GM23338 (cell line): Measurements from ENCODE around the gene CLN6. TPM values are rescaled to one million over a fixed set of nuclear protein-coding genes. Genes with fewer than 3 reads are reported as not detected.

Experiments
- ATAC-seq: fragments of 200-7000 bp; cut with Tn5 transposase; 3 replicates; pipeline ENCODE4 v1.9.1; 2020
- DNase-seq: peaks from one replicate; pipeline ENCODE4 v3.0.0-alpha.2; 2015; ENCODE audit warnings: low spot score
- H2AFZ ChIP-seq: fragments of 200-600 bp; sonication (generic); 2 replicates; pipeline ENCODE4 v1.8.0; 2016; ENCODE audit warnings: antibody characterized with exemption, mild to moderate bottlenecking, moderate library complexity
- H3F3A ChIP-seq: fragments of 200-600 bp; sonication (generic); replicated peaks from 2 replicates; pipeline ENCODE4 v1.8.0; 2017; ENCODE audit warnings: antibody characterized with exemption, mixed run types, low read depth
- H3K27ac ChIP-seq: fragments of 200-600 bp; sonication (generic); 2 replicates; pipeline ENCODE4 v1.6.1; 2016; ENCODE audit warnings: low read depth
- H3K27me3 ChIP-seq: fragments of 200-600 bp; sonication (generic); 2 replicates; pipeline ENCODE4 v1.8.0; 2016; ENCODE audit warnings: mild to moderate bottlenecking, mixed run types, moderate library complexity; ENCODE audit not compliant: insufficient read depth
- H3K36me3 ChIP-seq: fragments of 200-600 bp; sonication (generic); 2 replicates; pipeline ENCODE4 v1.8.0; 2016; ENCODE audit warnings: mild to moderate bottlenecking; ENCODE audit not compliant: insufficient read depth
- H3K4me1 ChIP-seq: fragments of 200-600 bp; sonication (generic); 2 replicates; pipeline ENCODE4 v1.8.0; 2016; ENCODE audit warnings: mild to moderate bottlenecking, moderate library complexity; ENCODE audit not compliant: insufficient read depth
- H3K4me2 ChIP-seq: fragments of 200-600 bp; sonication (generic); 2 replicates; pipeline ENCODE4 v1.7.1; 2017; ENCODE audit warnings: mixed run types
- H3K4me3 ChIP-seq: fragments of 200-600 bp; sonication (generic); 2 replicates; pipeline ENCODE4 v1.6.1; 2016; ENCODE audit warnings: mixed run types
- H3K79me2 ChIP-seq: fragments of 200-600 bp; sonication (generic); replicated peaks from 2 replicates; pipeline ENCODE4 v1.8.0; 2017; ENCODE audit warnings: mild to moderate bottlenecking; ENCODE audit not compliant: insufficient read depth
- H3K9me2 ChIP-seq: fragments of 200-600 bp; sonication (generic); 2 replicates; pipeline ENCODE4 v1.8.0; 2017; ENCODE audit not compliant: insufficient read depth
- H4K20me1 ChIP-seq: fragments of 200-600 bp; sonication (generic); replicated peaks from 2 replicates; pipeline ENCODE4 v1.8.0; 2017; ENCODE audit warnings: mild to moderate bottlenecking; ENCODE audit not compliant: insufficient read depth
- H3K27ac Mint-ChIP-seq: 2 replicates; pipeline ENCODE4 v1.8.0; 2020; ENCODE audit warnings: inconsistent platforms, mild to moderate bottlenecking, moderate library complexity, mixed read lengths
- H3K27me3 Mint-ChIP-seq: 3 replicates; pipeline ENCODE4 v1.8.0; 2022; ENCODE audit warnings: low read depth, mild to moderate bottlenecking, moderate library complexity, mixed read lengths, inconsistent platforms; ENCODE audit not compliant: insufficient read depth, poor library complexity
- H3K36me3 Mint-ChIP-seq: 3 replicates; pipeline ENCODE4 v1.8.0; 2021; ENCODE audit warnings: low read depth, mild to moderate bottlenecking, inconsistent platforms, moderate library complexity, mixed read lengths
- H3K4me1 Mint-ChIP-seq: 3 replicates; pipeline ENCODE4 v1.8.0; 2020; ENCODE audit warnings: mild to moderate bottlenecking, inconsistent platforms, mixed read lengths
- H3K4me3 Mint-ChIP-seq: 3 replicates; pipeline ENCODE4 v1.8.0; 2021; ENCODE audit warnings: moderate library complexity, mild to moderate bottlenecking, inconsistent platforms, mixed read lengths
- H3K9me3 Mint-ChIP-seq: 3 replicates; pipeline ENCODE4 v1.8.0; 2020; ENCODE audit warnings: moderate library complexity, mild to moderate bottlenecking, inconsistent platforms, mixed read lengths
- CREB1 ChIP-seq: fragments of 250-450 bp; sonication (Bioruptor Pico); IDR thresholded peaks from 2 replicates; pipeline ENCODE4 v1.5.0; 2020; ENCODE audit warnings: low read depth, mild to moderate bottlenecking, moderate library complexity
- CTCF ChIP-seq, 2 experiments: fragments of 200-600 bp in 1 of 2; sonication (generic) in 1 of 2; conservative IDR thresholded peaks; 2 replicates each; pipeline versions ENCODE4 v1.5.1 to v1.6.1; 2016 to 2017; ENCODE audit warnings: antibody characterized with exemption in 2 of 2, low read depth in 2 of 2, mild to moderate bottlenecking in 2 of 2, moderate library complexity in 1 of 2
- ETS1 ChIP-seq: IDR thresholded peaks from 2 replicates; pipeline ENCODE4 v1.6.1; 2016; ENCODE audit warnings: antibody characterized with exemption
- EZH2 ChIP-seq: fragments of 200-600 bp; sonication (generic); IDR thresholded peaks from one replicate; pipeline ENCODE4 v1.8.0; 2017; ENCODE audit warnings: antibody characterized with exemption, mild to moderate bottlenecking, low read depth; ENCODE audit not compliant: unreplicated experiment
- EZH2phosphoT487 ChIP-seq: fragments of 200-600 bp; sonication (generic); IDR thresholded peaks from one replicate; pipeline ENCODE4 v1.8.1; 2018; ENCODE audit warnings: antibody characterized with exemption; ENCODE audit not compliant: unreplicated experiment
- JUNB ChIP-seq: IDR thresholded peaks from one replicate; pipeline ENCODE4 v1.6.1; 2016; ENCODE audit warnings: antibody characterized with exemption; ENCODE audit not compliant: unreplicated experiment
- NANOG ChIP-seq: IDR thresholded peaks from 2 replicates; pipeline ENCODE4 v1.6.1; 2016; ENCODE audit warnings: antibody characterized with exemption, borderline replicate concordance
- POLR2AphosphoS5 ChIP-seq: IDR thresholded peaks from 2 replicates; pipeline ENCODE4 v1.6.1; 2016; ENCODE audit warnings: antibody characterized with exemption, low read depth
- STAT1 ChIP-seq: IDR thresholded peaks from one replicate; pipeline ENCODE4 v1.6.1; 2016; ENCODE audit warnings: antibody characterized with exemption; ENCODE audit not compliant: unreplicated experiment
- ZNF114 ChIP-seq: fragments of 250-450 bp; sonication (Bioruptor Pico); IDR thresholded peaks from 2 replicates; pipeline ENCODE4 v1.5.0; 2020; ENCODE audit warnings: mild to moderate bottlenecking, moderate library complexity
- ZNF331 ChIP-seq: fragments of 250-450 bp; sonication (Bioruptor Pico); IDR thresholded peaks from 2 replicates; pipeline ENCODE4 v1.5.0; 2020; ENCODE audit warnings: low read depth, mild to moderate bottlenecking, moderate library complexity
- ZNF462 ChIP-seq: fragments of 250-450 bp; sonication (Bioruptor Pico); IDR thresholded peaks from 2 replicates; pipeline ENCODE4 v1.5.0; 2020; ENCODE audit warnings: mild to moderate bottlenecking, moderate library complexity
- polyA plus RNA-seq: library from polyadenylated mRNA; unstranded; fragments of >200 nt; fragmentation: Nextera tagmentation; extraction: Ambion mirVana; gene quantifications from 2 replicates; pipeline ENCODE4 v1.2.1, GENCODE V29; 2016
- total RNA-seq: library from RNA; depleted of rRNA; stranded (reverse); fragments of >200 nt; shearing (Covaris generic); gene quantifications from 2 replicates; pipeline ENCODE4 v1.2.3, GENCODE V29; 2014
- TF ChIP-seq, protein P1 (sequence below): IDR thresholded peaks from one replicate; pipeline ENCODE4 v1.6.1; 2018; ENCODE audit warnings: antibody characterized with exemption; ENCODE audit not compliant: unreplicated experiment

The CLN6 gene
- total and polyA plus RNA-seq, 2 experiments from 2014 or later, result 20.7 to 69.5 TPM

GRCh38 chr15:68157074-68157473 is 72.5 kb downstream of the CLN6 start:
- ATAC-seq, result no peak
- no peaks in the 10 kb centered on the region for H4K20me1 ChIP-seq
- H3K4me1 Mint-ChIP-seq, result no peaks in the 10 kb centered on the region
- no peak overlapping the region for H3K4me2 ChIP-seq
- no peak for TF ChIP-seq ZNF331 (CRISPR knock-in tag)
- no peak for TF ChIP-seq CREB1 (CRISPR knock-in tag)
- TF ChIP-seq EZH2, result no peak
- TF ChIP-seq NANOG, result no peak
- no peak for TF ChIP-seq JUNB
- TF ChIP-seq EZH2phosphoT487, result no peak
- no peak for TF ChIP-seq ETS1
- TF ChIP-seq ZNF114 (CRISPR knock-in tag), result no peak
- TF ChIP-seq POLR2AphosphoS5, result no peak
- TF ChIP-seq, protein P1, sequence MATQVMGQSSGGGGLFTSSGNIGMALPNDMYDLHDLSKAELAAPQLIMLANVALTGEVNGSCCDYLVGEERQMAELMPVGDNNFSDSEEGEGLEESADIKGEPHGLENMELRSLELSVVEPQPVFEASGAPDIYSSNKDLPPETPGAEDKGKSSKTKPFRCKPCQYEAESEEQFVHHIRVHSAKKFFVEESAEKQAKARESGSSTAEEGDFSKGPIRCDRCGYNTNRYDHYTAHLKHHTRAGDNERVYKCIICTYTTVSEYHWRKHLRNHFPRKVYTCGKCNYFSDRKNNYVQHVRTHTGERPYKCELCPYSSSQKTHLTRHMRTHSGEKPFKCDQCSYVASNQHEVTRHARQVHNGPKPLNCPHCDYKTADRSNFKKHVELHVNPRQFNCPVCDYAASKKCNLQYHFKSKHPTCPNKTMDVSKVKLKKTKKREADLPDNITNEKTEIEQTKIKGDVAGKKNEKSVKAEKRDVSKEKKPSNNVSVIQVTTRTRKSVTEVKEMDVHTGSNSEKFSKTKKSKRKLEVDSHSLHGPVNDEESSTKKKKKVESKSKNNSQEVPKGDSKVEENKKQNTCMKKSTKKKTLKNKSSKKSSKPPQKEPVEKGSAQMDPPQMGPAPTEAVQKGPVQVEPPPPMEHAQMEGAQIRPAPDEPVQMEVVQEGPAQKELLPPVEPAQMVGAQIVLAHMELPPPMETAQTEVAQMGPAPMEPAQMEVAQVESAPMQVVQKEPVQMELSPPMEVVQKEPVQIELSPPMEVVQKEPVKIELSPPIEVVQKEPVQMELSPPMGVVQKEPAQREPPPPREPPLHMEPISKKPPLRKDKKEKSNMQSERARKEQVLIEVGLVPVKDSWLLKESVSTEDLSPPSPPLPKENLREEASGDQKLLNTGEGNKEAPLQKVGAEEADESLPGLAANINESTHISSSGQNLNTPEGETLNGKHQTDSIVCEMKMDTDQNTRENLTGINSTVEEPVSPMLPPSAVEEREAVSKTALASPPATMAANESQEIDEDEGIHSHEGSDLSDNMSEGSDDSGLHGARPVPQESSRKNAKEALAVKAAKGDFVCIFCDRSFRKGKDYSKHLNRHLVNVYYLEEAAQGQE, result no peak
- TF ChIP-seq ZNF462 (CRISPR knock-in tag), result no peak
- no peak for TF ChIP-seq STAT1
- TF ChIP-seq CTCF (conservative IDR thresholded peaks at IDR 0.05; ENCODE audit: low read depth in 2 of 2), result no peak
- no peak overlapping the region for H3K4me3 Mint-ChIP-seq
- H3K4me1 ChIP-seq, result no peaks in the 10 kb centered on the region
- no peaks in the 10 kb centered on the region for H3K9me2 ChIP-seq
- no peaks in the 10 kb centered on the region for H3K79me2 ChIP-seq
- no peak overlapping the region for H3K27ac Mint-ChIP-seq
- H3K27me3 Mint-ChIP-seq, result peaks cover 3% of the 10 kb centered on the region
- no peaks in the 10 kb centered on the region for H3K27me3 ChIP-seq
- no peak overlapping the region for H2AFZ ChIP-seq
- no peak overlapping the region for H3K27ac ChIP-seq
- no peak for DNase-seq
- peaks cover 17% of the 10 kb centered on the region for H3K36me3 Mint-ChIP-seq
- peaks cover 11% of the 10 kb centered on the region for H3K36me3 ChIP-seq
- no peaks in the 10 kb centered on the region for H3F3A ChIP-seq
- no peaks in the 10 kb centered on the region; the same call in 1 of the 3 replicates for H3K9me3 Mint-ChIP-seq
- H3K4me3 ChIP-seq, result no peak overlapping the region
